ENCODE data around the gene PLEKHM1.

PLEKHM1 gene

DNA sequence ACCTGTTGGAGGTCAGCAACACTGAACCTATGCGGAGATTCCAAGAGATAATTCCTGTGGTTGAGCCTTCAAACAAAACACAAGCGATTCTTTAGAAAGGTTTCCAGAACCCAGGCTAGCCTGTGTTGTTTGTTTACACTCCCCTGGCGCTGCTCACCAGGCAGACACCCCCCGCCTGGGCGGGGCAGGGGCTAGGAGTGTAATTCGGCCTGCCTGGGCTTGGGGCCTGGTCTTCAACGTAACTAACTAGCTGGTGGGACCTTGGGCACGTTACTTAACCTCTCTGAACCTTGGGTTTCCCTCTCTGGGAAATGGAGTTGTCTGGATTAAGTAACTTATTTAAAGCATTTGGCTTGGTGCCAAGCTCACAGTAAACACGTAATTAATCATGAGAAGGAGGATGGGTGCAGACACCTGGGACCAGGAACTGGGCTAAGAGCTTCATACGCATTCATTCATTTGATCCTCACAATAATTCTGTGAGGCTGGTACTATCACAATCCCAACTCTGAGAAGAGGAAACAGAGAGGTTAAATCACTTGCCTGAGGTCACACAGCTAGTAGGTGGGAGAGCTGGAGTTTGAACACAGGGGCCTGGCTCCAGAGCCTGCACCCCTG, 50.3 kb downstream of the PLEKHM1 start:
- no peak for DNase-seq

DNA sequence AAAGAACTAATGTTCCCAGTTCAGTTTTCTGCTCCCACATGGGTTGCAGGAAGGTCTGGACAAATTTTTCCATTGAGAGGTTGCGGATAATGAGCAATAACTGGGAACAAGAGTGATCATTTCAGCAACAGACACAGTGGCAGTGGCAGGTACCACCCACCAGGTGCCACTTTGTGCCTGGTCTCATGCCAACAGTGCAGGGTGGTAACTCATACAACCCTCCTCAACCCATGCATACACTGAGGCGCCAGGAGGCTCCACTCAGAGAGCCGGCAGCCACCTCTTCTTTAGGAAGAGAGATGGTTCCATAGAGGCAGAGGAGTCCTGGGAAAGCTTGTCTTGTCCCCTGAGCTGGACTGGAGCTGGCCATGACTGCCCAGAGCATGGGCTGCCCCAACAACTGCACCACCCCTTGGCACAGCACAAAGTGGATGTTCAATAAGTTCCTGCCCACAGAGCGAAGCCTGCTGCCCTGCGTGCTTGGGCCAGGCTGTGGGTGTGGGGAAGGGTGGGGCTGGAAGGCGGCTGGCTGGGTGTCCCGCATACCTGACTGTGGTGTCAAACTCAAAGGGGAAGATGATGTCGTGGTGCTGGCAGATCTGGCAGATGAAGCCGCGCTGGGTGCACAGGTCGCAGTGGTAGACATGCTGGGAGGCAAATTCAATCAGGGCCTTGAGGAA, 51.5 kb downstream of the PLEKHM1 start:
- no peak for DNase-seq

DNA sequence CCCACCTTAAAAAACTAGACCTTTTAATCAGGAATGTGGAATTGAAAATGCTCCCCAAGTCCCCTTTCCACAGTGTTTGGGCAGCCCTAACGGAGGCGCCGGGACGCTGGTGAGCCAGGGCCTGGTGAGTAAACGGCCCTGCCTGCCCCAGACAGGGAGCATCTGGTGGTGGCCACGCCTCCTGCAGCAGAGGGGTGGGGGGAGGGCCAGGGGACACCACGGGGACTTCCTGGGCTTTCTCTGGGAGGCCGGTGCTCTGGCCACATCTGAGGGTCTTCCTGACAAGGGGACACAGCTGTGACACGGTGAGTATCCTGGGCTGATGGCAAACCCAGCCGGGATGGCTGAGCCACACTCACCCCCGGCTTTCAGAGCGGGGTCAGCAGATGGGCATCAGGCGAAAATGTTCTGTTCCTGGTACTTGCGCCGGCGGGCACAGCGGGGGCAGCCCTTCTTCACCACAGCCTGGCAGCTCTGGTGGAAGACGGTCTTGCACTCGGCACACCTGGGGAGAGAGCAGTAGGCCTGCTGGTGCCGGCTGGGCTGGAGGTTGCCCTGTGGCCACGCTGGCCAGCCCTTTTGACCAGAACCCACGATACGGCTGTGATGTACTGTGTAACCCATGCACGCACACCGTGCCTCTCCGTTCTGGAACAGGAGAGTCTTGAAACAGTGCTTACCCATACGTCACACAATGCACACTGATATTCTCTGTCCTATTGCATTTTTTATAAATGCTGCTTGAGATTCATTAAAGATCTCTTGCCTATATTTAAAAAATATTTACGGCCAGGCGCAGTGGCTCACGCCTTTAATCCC, 52.8 kb downstream of the PLEKHM1 start:
- no peak for DNase-seq

DNA sequence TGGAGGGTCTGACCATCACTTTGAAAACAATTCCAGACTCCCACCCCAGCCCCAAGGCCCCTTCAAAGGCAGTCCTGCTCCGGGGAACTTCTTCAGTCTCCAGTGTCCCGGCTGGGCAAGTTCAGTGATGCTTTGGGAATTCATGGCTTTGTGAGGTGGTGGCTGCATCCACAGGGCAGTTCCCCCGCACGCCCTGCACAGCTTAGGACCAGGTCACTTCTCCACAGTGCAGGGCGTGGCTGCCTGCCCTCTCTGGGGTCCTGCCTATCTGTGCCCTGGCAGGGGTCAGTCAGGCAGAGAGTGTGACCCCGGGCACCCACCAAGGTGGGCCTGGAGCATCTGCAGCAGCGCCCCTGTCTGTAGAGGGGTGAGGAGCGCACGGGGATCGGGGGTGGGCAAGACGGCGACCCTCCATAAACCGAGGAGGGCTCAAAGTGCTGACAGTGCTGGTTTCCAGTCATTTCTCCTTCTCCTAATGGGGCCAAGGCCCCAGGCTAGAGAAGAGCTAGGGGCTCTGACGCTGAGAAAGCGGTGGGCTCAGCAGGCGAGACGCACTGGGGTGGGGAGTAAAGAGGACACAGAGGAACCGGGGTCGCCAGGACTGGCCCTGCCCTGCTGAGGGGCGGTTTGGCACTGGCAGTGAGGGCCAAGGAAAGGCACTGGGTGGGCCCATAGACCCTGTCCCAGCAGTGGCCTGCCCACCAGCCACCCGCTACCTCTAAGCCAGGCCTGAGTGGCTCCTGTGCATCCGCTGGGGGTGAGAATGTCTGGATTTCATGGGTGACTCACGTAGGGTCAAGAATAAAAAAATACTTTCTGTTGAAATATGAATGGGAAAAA, 53.7 kb downstream of the PLEKHM1 start:
- no peak for DNase-seq

DNA sequence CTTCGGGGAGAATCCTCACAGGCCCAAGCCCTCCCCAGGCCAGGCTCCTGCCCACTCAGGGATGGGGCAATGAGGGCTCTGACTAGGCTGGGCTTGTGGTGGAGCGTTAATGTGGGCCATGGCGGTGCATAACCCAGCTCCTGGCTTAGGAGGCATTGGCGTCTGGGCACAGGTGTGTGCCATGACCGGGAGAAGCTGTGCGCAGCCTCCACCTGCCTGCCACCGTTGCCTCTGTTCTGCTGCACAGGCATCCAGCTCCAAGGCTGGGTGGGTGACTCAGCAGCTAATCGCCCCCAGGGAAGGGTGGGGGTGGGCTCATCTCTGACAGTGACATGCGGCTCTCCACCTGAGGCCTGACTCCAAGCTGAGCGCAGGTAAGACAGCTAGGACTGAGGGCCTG, 54.4 kb downstream of the PLEKHM1 start:
- DNase-seq = no peak

DNA sequence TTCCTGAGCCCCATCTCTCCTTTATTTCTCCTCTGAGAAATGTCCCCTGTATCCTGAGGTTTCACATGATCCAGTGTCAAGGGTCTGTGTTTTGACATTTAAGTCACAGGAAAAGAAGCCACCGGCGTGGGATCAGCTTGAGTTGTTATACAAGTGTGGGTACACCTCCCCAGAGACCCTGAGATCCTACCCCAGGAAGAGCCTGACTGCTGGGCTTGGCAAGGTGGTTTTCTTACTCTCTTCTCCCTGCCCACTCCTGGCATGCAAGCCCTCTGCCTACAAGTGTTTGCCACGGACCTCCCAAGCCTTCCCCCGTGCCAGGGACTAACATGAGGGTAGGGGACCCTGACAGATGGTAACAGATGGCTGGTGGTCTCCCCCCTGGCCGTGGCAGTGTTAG, 55.0 kb downstream of the PLEKHM1 start:
- DNase-seq = no peak

DNA sequence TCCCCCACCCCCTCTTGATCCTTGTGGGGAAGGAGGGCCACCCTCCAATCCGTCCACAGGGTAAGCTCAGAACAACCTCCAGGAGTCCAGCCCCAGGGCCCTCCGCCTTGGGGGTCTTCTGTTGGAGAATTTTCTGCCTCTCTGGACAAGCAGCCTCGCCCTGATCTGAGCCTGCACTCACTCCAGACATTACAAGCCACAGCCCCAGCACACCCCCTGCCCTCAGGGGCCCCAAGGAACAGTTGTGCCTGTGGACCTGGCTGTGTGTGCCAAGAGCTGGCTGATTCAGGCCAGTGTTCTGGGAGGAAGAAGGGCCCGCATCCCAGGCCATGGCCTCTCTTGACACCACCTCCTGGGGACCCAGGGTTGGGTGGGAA, 57.4 kb downstream of the PLEKHM1 start:
- no peak for DNase-seq

DNA sequence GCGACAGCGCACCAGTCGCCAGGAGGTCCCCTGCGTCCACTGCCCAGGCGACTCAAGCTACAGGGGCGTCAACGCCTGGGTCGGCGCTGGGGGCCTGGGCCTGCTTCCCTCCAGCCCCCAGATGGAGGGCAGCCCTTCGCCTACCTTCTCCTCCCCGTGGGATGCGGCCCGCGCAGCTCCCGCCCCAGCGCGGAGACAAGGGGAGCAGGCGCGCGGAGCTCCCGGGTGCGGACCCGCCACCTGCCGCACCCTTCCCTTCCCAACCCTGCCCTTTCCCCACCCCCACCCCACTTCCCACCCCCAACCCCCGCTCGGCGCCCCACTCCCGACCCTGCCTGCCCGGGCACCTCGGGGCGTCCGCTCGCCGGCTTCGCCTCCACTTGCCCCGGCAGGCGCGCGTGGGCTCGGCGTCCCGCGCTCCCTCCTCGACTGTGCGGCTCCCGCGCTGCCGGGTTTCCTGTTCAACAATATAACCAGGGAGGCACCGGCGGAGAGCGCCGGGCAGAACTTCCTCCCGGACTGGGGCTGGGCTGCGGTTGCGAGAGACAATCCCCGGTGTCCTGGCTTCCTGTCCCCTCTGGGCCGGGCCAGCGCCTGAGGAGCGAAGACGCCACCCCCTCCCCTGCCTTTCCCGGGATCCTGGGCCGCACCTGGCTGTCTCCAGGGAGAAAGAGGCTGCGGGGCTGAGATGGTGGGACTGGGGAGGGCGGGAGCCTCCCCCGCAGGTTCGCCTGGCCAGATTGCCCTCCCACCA, 57.9 kb downstream of the PLEKHM1 start, which contains the start of gene ARHGAP27:
ARHGAP27 (minus strand) TSS at position 466 of the 754 bp plus-strand sequence. CDS start 2,591 bp downstream, outside the sequence.
- no peak for DNase-seq

DNA sequence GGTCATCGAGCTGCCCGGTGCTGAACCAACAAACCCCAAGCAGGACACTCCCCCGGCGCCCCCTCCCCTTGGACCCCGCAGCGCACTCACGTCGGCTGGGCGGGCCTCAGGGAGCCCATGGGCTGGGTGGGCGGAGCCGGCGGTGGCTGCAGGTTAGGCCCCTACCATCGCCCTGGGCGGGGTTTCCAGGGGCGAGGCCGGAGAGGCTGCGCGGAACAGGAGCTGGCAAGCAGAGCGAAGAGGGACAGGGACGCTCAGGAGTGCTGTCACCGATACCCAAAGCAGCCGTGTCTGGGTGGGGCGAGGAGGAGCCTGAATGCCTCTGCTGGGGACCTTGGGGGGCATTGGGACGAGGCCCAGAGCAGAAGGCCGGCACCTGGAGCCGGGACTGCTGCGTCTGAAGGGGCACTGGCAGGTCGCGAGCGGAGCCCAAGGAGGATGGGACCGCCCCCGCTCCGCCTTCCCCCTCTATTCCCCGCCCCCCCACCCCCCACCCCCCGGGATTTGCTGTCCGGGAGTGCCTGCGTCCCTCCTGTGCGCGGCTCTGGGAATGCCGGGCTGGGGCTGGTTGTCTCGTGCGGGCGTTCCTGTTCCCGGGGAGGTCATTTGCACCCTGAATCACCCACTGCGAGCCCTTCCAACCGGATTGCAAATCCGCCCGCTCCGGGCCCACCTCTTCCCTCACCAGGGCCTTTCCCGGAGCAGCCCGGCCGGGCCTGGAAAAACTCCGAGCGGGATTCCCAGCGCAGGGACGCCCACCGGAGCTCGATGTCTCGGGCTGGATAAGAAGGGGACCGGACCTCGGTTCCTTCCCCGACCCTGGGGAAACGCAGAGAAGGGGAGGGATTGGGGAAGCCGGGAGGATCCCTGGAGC, 58.8 kb downstream of the PLEKHM1 start:
- no peak for DNase-seq

DNA sequence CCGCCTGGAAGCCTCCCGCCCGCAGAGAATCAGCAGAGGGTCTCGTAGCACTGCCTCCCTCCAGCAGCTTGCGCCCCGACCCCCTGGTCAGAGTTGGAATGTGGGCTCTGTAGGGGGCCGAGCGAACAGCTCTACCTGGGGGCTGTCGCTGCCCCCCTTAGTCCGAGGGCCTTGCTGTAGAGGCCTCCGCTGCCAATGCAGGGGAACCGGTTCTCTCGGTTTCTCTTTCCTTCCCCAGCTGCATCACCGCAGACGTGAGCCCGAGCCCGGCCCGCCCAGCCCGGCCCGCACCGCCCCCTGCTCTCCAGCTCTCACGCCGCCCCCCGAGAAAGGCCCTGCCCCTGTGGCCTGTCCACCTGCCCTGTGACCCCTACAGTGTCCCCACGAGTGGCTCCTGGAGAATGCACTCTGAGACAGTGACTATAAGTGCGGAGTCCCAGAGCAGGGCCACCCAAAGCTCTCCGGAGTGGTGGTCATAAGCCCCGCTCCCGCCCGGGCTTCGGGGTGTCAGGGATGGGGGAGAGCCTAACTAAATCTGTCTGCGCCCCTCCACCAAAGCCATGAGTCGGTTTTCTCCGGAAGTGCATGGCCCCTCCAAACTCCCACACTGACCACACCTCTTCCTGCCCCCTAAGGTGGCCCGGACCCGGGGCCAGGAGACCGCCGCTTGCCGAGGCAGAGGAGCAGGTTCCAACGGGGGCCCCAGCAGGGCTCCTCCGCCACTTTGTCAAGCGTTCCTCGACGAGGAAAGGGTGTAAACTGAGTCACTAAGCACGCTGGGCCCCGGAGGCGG, 59.6 kb downstream of the PLEKHM1 start:
- DNase-seq = no peak

DNA sequence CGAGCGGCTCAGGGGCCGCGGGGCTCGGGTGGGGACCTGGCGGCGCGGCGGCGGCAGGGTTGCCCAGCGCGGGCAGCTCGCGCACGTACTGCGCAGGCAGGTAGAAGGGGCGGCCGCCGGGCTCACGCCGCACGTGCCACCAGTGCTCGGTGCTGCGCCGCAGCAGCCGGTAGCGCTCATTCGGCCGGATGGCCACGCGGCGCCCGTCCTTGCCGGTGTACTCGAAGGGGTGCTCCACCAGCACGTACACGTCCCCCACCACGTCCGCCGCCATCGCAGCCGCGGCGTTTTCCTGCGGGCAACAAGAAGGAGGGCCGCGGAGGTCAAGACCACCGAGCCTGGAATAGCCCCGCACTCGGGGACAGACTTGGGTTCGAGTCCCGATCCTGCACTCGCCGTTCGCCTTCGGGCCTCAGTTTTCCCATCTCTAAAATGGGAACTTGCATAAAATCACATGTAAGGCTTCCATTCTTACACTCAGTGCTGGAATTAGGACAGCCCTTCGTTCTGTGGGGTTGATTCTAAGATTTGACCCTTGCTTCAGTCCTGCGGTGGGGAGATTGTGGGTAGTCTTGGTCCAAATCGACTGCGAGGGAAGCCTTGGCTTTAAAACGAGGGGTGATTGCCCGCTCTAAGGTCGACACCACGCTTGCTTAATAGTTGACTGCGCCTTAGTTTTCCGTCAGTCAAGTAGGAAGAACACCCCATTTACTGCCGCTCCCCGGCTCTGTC, 60.3 kb downstream of the PLEKHM1 start:
- no peak for DNase-seq

DNA sequence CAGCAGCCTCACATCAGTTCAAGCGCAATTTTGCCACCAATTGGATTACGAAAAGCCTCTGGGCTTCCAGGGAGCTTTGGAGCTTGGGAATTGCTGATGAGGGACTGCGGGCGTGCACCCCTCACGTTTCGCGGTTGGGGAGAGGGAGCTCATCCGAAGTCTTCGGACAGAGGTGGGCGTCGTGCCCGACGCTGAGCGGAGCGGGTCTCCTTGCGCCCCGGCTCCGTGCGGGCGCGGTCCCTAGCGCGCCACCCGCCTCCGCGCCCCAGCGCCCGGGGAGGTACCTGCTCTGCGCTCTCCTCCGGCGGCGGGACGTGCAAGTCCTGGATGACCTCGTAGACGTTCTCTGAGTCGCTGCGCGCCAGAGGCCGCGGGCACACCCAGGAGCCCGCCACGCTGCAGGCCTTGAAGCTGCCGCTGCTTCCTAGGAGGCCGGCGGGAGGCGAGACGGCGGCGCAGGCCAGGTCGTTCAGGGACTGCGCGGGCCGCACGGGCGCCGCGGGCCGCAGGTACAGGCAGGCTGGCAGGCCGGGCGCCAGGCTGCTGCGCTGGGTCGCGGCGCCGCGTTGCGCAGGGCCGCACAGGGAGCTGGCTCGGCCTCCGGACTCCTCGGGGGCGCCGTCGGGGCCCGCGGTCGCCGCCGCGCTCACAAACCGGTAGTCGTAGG, 61.0 kb downstream of the PLEKHM1 start:
- DNase-seq = no peak

DNA sequence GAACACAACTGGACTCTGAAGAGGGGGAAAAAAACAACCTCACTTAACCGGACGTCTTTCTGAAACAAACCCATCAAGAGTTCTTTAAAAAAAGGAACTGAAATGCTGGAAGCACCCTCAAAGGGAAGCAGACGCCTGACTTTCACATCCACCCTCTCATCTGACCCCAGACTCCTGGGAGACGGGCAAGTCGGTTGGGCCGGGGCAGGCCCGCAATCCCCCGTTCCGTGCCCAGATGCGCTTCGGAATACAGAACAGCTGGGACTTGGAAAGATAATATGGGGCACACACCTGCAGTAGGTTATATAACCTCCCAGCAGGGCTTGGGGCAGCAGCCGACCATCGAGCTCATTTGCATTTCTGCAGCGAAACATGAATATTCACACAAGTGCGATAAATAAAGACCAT, 61.6 kb downstream of the PLEKHM1 start:
- DNase-seq = no peak

DNA sequence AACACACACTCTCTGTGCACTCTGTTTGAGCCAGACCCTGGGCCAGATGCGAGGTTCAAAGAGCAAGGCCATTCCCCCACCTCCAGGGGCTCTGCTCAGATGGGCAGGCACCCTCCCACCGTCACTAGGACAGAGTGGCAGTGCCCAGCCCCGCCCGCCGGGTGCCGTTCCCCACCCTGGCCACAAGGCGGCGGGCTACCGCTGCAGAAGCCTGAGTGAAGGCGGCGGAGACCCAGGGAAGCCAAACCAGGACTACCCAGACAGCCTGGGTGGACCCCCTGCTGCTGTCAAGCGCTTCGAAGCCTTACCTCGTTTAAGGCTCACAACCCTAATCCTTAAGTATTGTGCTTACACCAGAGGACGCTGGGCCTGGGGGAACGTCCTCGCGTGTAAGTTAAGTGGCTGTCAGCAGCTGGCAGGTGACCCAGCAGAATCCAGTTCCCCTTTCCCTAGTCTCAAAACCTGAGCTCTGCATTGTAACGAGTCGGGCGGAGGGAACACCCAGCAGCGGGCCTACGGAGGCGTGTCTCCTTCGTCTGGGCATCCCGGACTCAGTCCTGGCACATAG, 62.4 kb downstream of the PLEKHM1 start:
- DNase-seq = no peak

DNA sequence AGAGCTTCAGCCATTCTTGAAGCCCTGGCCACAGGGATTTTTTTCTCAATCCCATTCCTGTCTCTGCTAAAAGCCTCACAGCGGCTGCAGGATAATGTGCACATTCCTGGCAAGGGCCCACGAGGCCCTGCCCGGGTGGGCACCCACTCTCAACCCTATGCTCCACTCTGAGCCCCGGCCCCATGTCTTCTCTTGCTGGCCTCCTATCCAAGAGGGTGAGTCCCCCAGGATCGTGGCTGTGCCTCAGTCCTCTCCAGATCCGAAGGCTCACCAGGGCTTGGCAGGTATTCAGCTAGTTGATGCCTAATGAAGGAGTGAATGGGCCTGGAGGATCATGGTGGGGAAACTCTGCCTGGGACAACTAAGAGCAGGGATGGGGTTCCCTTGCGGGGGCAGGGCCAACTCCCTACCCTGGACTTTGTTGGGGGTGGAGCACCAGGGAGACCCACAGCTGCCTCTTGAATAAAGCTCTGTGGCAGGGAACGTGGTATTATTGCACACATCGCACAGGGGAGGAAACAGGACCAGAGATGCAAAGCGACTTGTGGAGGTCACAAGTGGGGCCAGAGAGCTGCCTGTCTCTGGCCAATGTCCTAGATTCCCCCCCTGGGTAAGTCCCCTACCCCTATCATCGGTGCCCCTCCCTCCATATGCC, 63.2 kb downstream of the PLEKHM1 start:
- no peak for DNase-seq

DNA sequence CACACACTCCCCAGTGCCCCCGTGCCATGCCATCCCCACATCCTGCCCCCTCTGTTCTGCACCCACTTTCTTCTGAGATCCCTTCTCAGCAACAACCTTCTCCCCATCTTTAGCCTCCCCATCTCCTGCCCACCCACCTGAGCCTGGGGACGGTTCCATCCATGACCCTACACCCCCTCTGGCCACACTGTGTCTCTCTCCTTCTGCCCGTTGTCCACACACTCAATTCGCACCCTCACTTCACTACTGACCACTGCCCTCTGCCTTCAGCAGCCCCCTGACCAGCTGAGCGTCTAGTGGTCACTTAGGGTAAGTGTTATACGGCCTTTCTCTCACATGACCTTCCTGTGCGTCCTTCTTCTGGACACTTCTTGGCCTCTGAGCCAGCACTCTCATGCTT, 64.0 kb downstream of the PLEKHM1 start:
- no peak for DNase-seq

DNA sequence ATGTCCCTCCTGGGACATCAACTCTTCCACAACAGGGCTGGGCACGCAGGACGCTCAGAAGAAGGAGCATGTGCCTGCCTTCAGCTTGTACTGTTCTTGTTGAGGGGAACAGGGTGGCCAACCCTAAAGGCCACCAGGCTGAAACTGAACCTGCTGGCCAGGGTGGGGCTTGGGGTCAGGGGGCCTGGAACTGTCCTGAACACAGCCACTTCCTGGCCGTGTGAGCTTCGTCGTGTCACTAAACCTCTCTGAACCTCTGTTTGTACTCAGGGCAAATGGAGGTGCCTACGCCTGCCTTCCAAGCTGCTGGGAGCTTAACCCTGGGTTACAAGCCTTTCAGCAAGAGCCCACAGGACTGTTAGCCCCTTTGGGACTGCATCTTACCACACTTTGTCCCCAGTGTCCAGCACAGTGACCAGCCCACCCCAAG, 64.5 kb downstream of the PLEKHM1 start:
- no peak for DNase-seq

Measured in cortex of kidney (tissue), 1 donor.